Mucosa of rectum (tissue), 2 donors: Measurements from ENCODE around the gene FPR2.

ENCODE experiments used
- H3K27ac ChIP-seq, 2 donors: one replicate each; pipeline ENCODE4 v1.7.0; 2013; ENCODE audit warnings: inconsistent platforms in 2 of 2, low read depth in 2 of 2, low read length in 2 of 2
- H3K27me3 ChIP-seq, 2 donors: one replicate each; pipeline ENCODE4 v1.7.0; 2013; ENCODE audit warnings: low read length in 2 of 2; ENCODE audit not compliant: control insufficient read depth in 2 of 2, insufficient read depth in 2 of 2
- H3K36me3 ChIP-seq, 2 donors: one replicate each; pipeline ENCODE4 v1.7.0; 2013; ENCODE audit warnings: low read length in 2 of 2; ENCODE audit not compliant: control insufficient read depth in 2 of 2, insufficient read depth in 2 of 2
- H3K4me1 ChIP-seq, 2 donors: one replicate each; pipeline ENCODE4 v1.7.0; 2013; ENCODE audit warnings: low read length in 2 of 2, mild to moderate bottlenecking in 1 of 2; ENCODE audit not compliant: control insufficient read depth in 2 of 2, insufficient read depth in 2 of 2
- H3K4me3 ChIP-seq, 2 donors: one replicate each; pipeline ENCODE4 v1.7.0; 2013; ENCODE audit warnings: low read length in 2 of 2
- H3K9ac ChIP-seq, 2 donors: one replicate each; pipeline ENCODE4 v1.7.0; 2013; ENCODE audit warnings: low read length in 2 of 2, low read depth in 1 of 2, mild to moderate bottlenecking in 1 of 2
- H3K9me3 ChIP-seq, 2 donors: one replicate each; pipeline ENCODE4 v1.7.0; 2013; ENCODE audit warnings: low read length in 2 of 2; ENCODE audit not compliant: control insufficient read depth in 2 of 2
- donor health status: healthy.
- donor health status: Normal muscosa, but diverticular disease.

FPR2 gene, protein sequence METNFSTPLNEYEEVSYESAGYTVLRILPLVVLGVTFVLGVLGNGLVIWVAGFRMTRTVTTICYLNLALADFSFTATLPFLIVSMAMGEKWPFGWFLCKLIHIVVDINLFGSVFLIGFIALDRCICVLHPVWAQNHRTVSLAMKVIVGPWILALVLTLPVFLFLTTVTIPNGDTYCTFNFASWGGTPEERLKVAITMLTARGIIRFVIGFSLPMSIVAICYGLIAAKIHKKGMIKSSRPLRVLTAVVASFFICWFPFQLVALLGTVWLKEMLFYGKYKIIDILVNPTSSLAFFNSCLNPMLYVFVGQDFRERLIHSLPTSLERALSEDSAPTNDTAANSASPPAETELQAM

DNA sequence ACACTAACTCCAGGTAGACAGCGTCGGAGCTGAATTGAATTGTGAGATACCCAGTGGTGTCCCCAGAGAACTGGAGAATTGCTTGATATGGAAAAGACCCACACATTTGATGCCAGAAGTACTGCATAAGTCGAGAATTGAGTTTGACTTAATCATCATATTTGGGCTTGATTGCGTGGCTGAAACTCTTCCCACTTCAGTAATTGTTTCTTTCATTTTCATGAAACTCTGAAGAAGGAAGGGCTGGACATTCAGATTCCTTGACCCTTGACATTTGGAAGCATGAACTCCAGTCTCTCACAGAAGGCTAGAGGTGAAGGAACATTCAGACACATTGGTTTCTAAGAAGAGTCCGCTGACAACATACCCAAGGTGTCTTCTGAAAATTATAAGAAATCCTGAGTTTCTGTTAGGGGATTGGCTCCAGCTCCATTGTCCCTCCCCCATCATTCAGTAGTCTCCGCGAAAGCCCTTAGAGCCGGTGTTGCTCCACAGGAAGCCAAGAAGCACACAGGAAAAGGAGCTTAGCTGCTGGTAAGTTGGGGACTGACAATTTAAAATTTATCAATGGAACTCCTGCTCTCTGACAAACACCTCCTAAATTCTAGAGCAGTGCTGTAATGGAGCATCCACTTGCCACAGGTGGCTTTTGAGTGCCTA, at the start of gene FPR2:
Gene FPR2 (plus strand): TSS at position 484 of the 660 bp plus-strand sequence. CDS start 7,479 bp downstream, outside the sequence.
- Histone ChIP-seq H3K36me3 (no peaks in the 10 kb centered on the region), H3K27ac (no peak within 1 kb of the TSS), H3K9me3 (no peaks in the 10 kb centered on the region), H3K4me1 (no peaks in the 10 kb centered on the region), H3K27me3 (no peaks in the 10 kb centered on the region), H3K4me3 (no peak within 1 kb of the TSS), H3K9ac (no peak within 1 kb of the TSS)

- Histone ChIP-seq H3K9me3 (no peaks in the 10 kb centered on the region), H3K36me3 (no peaks in the 10 kb centered on the region)
Measured at GRCh38 chr19:51711702-51712101, 49.3 kb upstream of the FPR2 start.

DNA sequence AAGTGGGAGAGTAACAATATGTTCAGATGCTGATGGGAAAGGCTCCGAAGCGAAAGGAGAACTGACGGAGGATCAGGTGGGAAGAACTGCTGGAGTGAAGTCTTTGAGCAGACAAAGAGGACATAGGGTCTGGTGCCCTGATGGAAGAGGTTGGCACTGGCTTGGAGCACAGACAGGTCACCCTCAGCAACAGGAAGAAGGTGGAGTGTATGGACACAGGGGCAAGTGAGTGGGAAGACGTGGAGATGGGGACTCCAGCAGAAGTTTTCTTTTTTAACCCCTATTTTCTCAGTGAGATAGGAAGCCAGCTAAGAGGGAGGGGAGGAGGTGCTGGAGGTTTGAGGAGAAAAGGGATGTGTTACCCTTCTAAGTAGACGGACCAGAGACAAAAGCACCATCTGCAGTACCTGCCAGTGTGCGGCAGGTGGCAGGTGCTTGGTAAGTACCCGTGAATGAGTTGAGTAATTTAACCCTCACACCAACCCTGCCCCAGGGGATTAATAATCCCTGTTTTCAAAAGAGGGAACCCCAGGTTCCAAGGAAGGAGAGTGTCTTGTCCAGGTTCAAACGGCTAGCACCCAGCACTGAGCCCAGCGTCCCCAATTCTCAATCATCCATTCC, 48.4 kb upstream of the FPR2 start:
- Histone ChIP-seq H3K36me3 (no peaks in the 10 kb centered on the region), H3K9me3 (no peaks in the 10 kb centered on the region), H3K9ac (no peak overlapping the region), H3K4me3 (no peak overlapping the region), H3K27me3 (no peaks in the 10 kb centered on the region), H3K27ac (no peak overlapping the region), H3K4me1 (no peaks in the 10 kb centered on the region)

More at GRCh38 chr19:51711702-51712101, 49.3 kb upstream of the FPR2 start:
- H3K27ac ChIP-seq: no peak overlapping the region
- H3K4me1 ChIP-seq: no peaks in the 10 kb centered on the region
- H3K9ac ChIP-seq: no peak overlapping the region
- no peaks in the 10 kb centered on the region for H3K27me3 ChIP-seq
- no peak overlapping the region for H3K4me3 ChIP-seq

GRCh38 chr19:51713319-51714285, 47.4 kb upstream of the FPR2 start:
- Histone ChIP-seq H3K4me1 (no peaks in the 10 kb centered on the region), H3K9ac (no peak overlapping the region), H3K27ac (no peak overlapping the region), H3K9me3 (no peaks in the 10 kb centered on the region), H3K4me3 (no peak overlapping the region), H3K36me3 (no peaks in the 10 kb centered on the region), H3K27me3 (no peaks in the 10 kb centered on the region)

- H3K9me3 ChIP-seq: no peaks in the 10 kb centered on the region
- H3K27me3 ChIP-seq: peaks cover 0 to 2% of the 10 kb centered on the region in 2 donors
- H3K4me1 ChIP-seq: no peaks in the 10 kb centered on the region
- H3K4me3 ChIP-seq: no peak overlapping the region
- no peak overlapping the region for H3K27ac ChIP-seq
- no peaks in the 10 kb centered on the region for H3K36me3 ChIP-seq
- H3K9ac ChIP-seq: no peak overlapping the region
Measured at GRCh38 chr19:51714848-51715247, 46.1 kb upstream of the FPR2 start.

- Histone ChIP-seq H3K27me3 (peaks cover 0 to 4% of the 10 kb centered on the region in 2 donors), H3K27ac (no peak overlapping the region)
Measured at GRCh38 chr19:51715850-51716249, 45.1 kb upstream of the FPR2 start.

GRCh38 chr19:51716925-51717324, 44.1 kb upstream of the FPR2 start:
- H3K36me3 ChIP-seq: no peaks in the 10 kb centered on the region
- no peak overlapping the region for H3K27ac ChIP-seq
- H3K4me3 ChIP-seq: no peak overlapping the region
- H3K9me3 ChIP-seq: no peaks in the 10 kb centered on the region
- H3K9ac ChIP-seq: no peak overlapping the region
- H3K4me1 ChIP-seq: no peaks in the 10 kb centered on the region
- peaks cover 0 to 7% of the 10 kb centered on the region in 2 donors for H3K27me3 ChIP-seq

More at GRCh38 chr19:51715850-51716249, 45.1 kb upstream of the FPR2 start:
- H3K36me3 ChIP-seq: no peaks in the 10 kb centered on the region
- H3K4me1 ChIP-seq: no peaks in the 10 kb centered on the region
- no peak overlapping the region for H3K9ac ChIP-seq
- H3K9me3 ChIP-seq: no peaks in the 10 kb centered on the region
- no peak overlapping the region for H3K4me3 ChIP-seq

GRCh38 chr19:51719251-51719988, 41.6 kb upstream of the FPR2 start:
- Histone ChIP-seq H3K27ac (no peak overlapping the region), H3K9ac (no peak overlapping the region), H3K27me3 (peaks cover 5 to 10% of the 10 kb centered on the region in 2 donors), H3K36me3 (no peaks in the 10 kb centered on the region), H3K9me3 (no peaks in the 10 kb centered on the region), H3K4me3 (peak overlapping the region in 1 of 2 donors; percentile 22), H3K4me1 (no peaks in the 10 kb centered on the region)

DNA sequence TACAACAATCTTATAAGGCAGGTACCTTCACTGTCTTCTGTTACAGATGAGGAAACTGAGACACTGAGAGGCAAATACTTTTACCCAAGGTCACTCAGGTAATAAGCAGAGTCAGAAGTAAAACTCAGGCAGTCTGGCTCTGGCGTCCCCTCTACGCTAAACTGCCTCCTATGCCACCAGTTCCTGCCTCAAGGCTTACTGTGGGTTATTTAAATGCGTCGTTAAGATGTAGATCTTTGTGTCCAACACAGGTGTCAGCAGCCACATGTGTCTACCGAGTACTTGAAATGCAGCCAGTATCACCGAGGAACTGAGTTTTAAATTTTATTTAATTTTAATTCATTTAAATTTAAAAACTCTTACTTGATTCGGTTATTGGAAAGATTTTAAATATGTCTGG, 39.1 kb upstream of the FPR2 start:
- Histone ChIP-seq H3K36me3 (no peaks in the 10 kb centered on the region), H3K4me1 (no peaks in the 10 kb centered on the region), H3K27me3 (peaks cover 5 to 10% of the 10 kb centered on the region in 2 donors), H3K9me3 (no peaks in the 10 kb centered on the region), H3K9ac (no peak overlapping the region), H3K4me3 (no peak overlapping the region), H3K27ac (no peak overlapping the region)
